KOPT-K1 (cell line): ENCODE data around the gene MPC1L.
"Not testable (repeated sequence)": the region's sequence is repeated elsewhere in the genome, so short reads cannot be mapped to it uniquely, and the experiment has no call there.

Experiments used
- H3K27ac ChIP-seq: fragments of 200-600 bp; sonication (generic); 2 replicates; pipeline ENCODE4 v1.5.1; 2016; ENCODE audit warnings: antibody characterized with exemption, mild to moderate bottlenecking, low read depth, low read length; ENCODE audit not compliant: poor library complexity, severe bottlenecking
- H3K36me3 ChIP-seq: fragments of 200-600 bp; sonication (generic); 2 replicates; pipeline ENCODE4 v1.5.1; 2017; ENCODE audit warnings: antibody characterized with exemption, mild to moderate bottlenecking, low read length, moderate library complexity; ENCODE audit not compliant: insufficient read depth
- H3K9me3 ChIP-seq: fragments of 200-600 bp; sonication (generic); 2 replicates; pipeline ENCODE4 v1.5.1; 2017; ENCODE audit warnings: antibody characterized with exemption, low read length, mild to moderate bottlenecking; ENCODE audit not compliant: insufficient read depth, poor library complexity, severe bottlenecking

MPC1L gene

GRCh38 chrX:40623139-40623536 is at the start of gene MPC1L:
TSS of gene MPC1L (plus strand) at chrX:40623428. CDS start at chrX:40623566, 138 bp downstream.
- no peak within 1 kb of the TSS for H3K27ac ChIP-seq
- peaks cover 10% of the 10 kb centered on the region for H3K36me3 ChIP-seq
- no peaks in the 10 kb centered on the region for H3K9me3 ChIP-seq

GRCh38 chrX:40573763-40574162 is 49.5 kb upstream of the MPC1L start:
- H3K27ac ChIP-seq, result no peak overlapping the region
- no peaks in the 10 kb centered on the region for H3K36me3 ChIP-seq
- H3K9me3 ChIP-seq, result no peaks in the 10 kb centered on the region

GRCh38 chrX:40575411-40575810 is 47.8 kb upstream of the MPC1L start:
- H3K27ac ChIP-seq, H3K36me3 ChIP-seq, H3K9me3 ChIP-seq: not testable (repeated sequence)

- no peak overlapping the region for H3K27ac ChIP-seq
- no peaks in the 10 kb centered on the region for H3K9me3 ChIP-seq
- H3K36me3 ChIP-seq, result no peaks in the 10 kb centered on the region
These were observed 46.9 kb upstream of the MPC1L start for GRCh38 chrX:40576291-40576690.

GRCh38 chrX:40578039-40578695 is 45.1 kb upstream of the MPC1L start:
- Histone ChIP-seq H3K27ac (no peak overlapping the region), H3K36me3 (no peaks in the 10 kb centered on the region), H3K9me3 (no peaks in the 10 kb centered on the region)

- H3K9me3 ChIP-seq, result no peaks in the 10 kb centered on the region
- H3K27ac ChIP-seq, result no peak overlapping the region
- H3K36me3 ChIP-seq, result no peaks in the 10 kb centered on the region
These were observed 44.1 kb upstream of the MPC1L start for GRCh38 chrX:40579141-40579540.

- H3K9me3 ChIP-seq, result no peaks in the 10 kb centered on the region
- peak overlapping the region; percentile 48 for H3K27ac ChIP-seq
- no peaks in the 10 kb centered on the region for H3K36me3 ChIP-seq
These were observed 43.2 kb upstream of the MPC1L start for GRCh38 chrX:40579900-40580536.

GRCh38 chrX:40580537-40581335 is 42.5 kb upstream of the MPC1L start, which contains the start of gene ATP6AP2:
TSS of gene ATP6AP2 (plus strand) at chrX:40580970. CDS start at chrX:40581066, 96 bp downstream.
- Histone ChIP-seq H3K9me3 (no peaks in the 10 kb centered on the region), H3K36me3 (no peaks in the 10 kb centered on the region), H3K27ac (peak within 1 kb of the TSS; percentile 48)

- H3K27ac ChIP-seq, result peak overlapping the region; percentile 48
- H3K36me3 ChIP-seq, result no peaks in the 10 kb centered on the region
- no peaks in the 10 kb centered on the region for H3K9me3 ChIP-seq
These were observed 41.8 kb upstream of the MPC1L start for GRCh38 chrX:40581336-40581920.

GRCh38 chrX:40582178-40582577 is 41.0 kb upstream of the MPC1L start:
- not testable (repeated sequence) for H3K27ac ChIP-seq, H3K36me3 ChIP-seq, H3K9me3 ChIP-seq

- no peak overlapping the region for H3K27ac ChIP-seq
- no peaks in the 10 kb centered on the region for H3K9me3 ChIP-seq
- no peaks in the 10 kb centered on the region for H3K36me3 ChIP-seq
These were observed 40.4 kb upstream of the MPC1L start for GRCh38 chrX:40582811-40583210.

GRCh38 chrX:40587623-40588022 is 35.6 kb upstream of the MPC1L start:
- not testable (repeated sequence) for H3K9me3 ChIP-seq, H3K27ac ChIP-seq

GRCh38 chrX:40589616-40590321 is 33.5 kb upstream of the MPC1L start:
- peaks cover 38% of the 10 kb centered on the region for H3K36me3 ChIP-seq
- H3K9me3 ChIP-seq, H3K27ac ChIP-seq: not testable (repeated sequence)

More at GRCh38 chrX:40587623-40588022, 35.6 kb upstream of the MPC1L start:
- peaks cover 24% of the 10 kb centered on the region for H3K36me3 ChIP-seq

- Histone ChIP-seq H3K36me3 (peaks cover 39% of the 10 kb centered on the region), H3K27ac (no peak overlapping the region), H3K9me3 (no peaks in the 10 kb centered on the region)
These were observed 19.8 kb upstream of the MPC1L start for GRCh38 chrX:40603446-40603845.
